HG03521 (cell line): ENCODE data around the gene ZNF318.
"Not testable (repeated sequence)": the region's sequence is repeated elsewhere in the genome, so short reads cannot be mapped to it uniquely, and the experiment has no call there.

ENCODE experiments used
- ATAC-seq: cut with Tn5 transposase; IDR thresholded peaks from one replicate; pipeline ENCODE4 v1.9.1; 2021; ENCODE audit warnings: mild to moderate bottlenecking, moderate library complexity; ENCODE audit not compliant: unreplicated experiment

Gene ZNF318, protein sequence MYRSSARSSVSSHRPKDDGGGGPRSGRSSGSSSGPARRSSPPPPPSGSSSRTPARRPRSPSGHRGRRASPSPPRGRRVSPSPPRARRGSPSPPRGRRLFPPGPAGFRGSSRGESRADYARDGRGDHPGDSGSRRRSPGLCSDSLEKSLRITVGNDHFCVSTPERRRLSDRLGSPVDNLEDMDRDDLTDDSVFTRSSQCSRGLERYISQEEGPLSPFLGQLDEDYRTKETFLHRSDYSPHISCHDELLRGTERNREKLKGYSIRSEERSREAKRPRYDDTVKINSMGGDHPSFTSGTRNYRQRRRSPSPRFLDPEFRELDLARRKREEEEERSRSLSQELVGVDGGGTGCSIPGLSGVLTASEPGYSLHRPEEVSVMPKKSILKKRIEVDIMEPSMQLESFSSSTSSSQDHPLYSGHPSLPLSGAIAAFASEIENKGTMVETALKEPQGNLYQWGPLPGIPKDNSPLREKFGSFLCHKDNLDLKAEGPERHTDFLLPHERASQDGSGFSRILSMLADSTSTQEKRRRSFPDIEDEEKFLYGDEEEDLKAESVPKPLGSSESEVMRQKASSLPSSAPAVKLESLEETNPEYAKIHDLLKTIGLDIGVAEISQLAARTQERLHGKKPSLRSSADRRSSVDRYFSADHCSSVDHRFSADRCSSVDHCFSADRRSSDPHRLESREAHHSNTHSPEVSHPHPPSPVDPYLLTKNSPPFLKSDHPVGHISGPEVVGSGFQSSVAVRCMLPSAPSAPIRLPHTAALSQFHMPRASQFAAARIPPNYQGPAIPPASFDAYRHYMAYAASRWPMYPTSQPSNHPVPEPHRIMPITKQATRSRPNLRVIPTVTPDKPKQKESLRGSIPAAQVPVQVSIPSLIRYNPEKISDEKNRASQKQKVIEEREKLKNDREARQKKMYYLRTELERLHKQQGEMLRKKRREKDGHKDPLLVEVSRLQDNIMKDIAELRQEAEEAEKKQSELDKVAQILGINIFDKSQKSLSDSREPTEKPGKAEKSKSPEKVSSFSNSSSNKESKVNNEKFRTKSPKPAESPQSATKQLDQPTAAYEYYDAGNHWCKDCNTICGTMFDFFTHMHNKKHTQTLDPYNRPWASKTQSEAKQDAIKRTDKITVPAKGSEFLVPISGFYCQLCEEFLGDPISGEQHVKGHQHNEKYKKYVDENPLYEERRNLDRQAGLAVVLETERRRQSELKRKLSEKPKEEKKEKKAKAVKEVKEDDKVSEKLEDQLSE (N-terminal part only)

DNA sequence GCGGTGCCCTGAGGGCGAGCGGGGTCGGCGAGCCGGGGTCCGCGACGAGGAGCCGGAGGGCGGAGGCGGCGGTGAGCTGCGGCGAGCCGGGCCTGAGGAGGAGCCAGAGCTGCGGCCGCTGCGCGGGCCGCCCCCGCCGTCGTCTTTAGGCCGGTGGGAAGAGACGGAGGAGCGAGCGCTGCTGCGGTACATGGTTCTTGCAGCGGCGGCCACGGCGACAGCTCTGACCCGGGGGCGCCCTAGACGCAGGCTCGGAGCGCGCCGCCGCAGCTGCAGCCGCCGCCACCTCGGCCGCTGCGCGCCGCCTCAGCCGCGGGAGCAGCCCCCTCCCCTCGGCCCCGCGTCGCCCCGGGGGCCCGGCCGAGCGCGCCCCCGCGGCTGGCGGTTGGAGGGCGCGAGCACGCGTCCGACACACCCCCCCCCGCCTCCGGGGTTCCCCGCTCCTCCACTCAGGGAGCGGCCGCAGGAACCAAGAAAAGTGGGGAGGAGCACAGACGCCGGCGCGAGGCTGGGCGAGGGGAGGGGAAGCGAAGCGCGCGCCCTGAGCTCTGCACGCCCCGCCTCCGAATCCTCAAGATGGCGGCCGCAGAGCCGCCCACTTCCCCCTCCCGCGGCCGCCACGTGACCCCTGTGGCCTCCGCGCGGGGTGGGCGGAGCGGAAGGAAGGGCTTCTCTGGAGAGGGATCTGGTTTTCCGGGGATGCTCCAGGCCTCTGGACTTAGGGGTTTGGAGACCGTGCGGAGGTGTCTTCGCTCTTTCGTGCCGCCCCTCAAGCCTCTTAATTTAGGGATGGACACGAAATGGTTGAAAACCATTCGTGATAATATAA is at the start of gene ZNF318:
Gene ZNF318, minus strand, starts transcription at position 474 of the 829 bp plus-strand sequence. Its CDS starts 282 bp downstream, at position 192.
- ATAC-seq, result peak; percentile 86

DNA sequence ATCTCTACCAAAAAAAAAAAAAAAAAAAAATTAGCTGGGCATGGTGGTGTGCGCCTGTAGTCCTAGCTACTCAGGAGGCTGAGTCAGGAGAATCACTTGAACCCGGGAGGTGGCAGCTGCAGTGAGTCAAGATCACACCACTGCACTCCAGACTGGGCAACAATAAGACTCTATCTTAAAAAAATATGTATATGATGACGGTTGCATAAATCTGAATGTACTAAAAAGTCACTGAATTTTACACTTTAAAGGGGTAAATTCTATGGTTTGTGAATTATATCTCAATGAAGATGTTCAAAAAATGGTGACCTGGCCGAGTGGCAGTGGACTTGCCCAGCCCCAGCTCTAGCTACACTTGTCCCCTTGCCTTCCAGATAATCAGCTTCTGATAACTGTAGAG is 47.5 kb upstream of the ZNF318 start:
- ATAC-seq, result no peak

DNA sequence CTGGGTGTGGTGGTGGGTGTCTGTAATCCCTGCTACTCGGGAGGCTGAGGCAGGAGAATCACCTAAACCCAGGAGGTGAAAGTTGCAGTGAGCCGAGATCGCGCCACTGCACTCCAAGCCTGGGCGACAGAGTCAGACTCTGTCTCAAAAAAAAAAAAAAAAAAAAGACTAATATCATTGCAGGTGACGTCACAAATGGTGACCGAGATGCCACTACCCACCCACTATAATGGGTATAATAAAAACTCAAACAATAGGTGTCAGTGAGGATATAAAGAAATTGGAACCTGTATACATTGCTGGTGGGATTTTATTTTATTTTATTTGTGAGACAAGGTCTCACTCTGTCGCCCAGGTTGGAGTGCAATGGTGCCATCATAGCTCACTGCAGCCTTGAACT is 45.8 kb upstream of the ZNF318 start:
- not testable (repeated sequence) for ATAC-seq

DNA sequence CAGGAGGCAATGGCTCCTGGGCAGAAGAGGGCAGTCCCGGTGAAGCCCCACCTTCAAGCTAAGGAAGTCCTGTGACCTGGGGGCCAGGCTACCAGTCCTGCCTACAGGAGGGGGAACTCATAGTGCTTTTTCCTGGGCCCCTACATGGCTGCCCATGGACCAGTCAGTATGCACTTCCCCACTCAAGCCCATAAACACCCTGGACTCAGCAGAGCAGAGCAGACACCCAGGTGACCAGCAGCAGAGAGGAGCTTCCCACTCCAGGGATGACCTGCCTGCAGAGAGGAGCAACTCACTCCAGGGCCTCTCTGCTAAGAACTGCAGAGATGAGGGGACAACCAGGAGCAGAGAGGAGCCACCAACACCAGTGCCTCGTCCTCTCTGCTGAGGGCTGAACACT is 43.6 kb upstream of the ZNF318 start:
- ATAC-seq, result no peak

DNA sequence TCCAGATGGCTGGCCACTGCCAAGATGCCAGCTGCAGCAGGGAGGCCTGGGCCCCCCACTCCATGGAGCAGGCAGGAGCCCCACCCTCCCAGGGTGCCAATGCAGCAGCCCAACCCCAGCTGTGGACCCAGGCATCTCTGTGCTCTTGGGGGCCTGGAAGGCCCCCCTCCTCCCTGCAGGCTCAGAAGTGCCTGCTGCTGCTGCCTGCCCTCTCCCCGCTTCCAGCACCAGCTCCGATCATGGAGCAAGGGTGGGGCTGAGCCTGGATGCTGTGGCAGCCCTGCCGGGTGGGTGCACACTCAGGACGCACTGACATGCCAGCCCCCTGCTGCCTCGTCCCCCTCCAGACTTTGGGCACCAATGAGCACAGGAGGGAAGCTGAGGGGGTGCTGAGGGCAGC is 43.1 kb upstream of the ZNF318 start:
- no peak for ATAC-seq

DNA sequence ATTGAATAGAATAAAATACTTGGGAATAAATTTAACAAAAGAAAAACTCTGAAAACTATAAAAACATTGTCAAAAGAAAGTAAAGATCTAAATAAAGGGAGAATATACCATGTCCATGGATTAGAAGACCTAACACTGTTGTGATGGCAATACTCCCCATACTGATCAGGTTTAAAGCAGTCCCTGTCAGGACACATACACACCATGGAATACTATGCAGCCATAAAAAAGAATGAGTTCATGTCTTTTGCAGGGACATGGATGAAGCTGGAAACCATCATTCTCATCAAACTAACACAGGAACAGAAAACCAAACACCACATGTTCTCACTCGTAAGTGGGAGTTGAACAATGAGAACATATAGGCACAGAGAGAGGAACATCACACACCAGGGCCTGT is 41.3 kb upstream of the ZNF318 start:
- not testable (repeated sequence) for ATAC-seq

DNA sequence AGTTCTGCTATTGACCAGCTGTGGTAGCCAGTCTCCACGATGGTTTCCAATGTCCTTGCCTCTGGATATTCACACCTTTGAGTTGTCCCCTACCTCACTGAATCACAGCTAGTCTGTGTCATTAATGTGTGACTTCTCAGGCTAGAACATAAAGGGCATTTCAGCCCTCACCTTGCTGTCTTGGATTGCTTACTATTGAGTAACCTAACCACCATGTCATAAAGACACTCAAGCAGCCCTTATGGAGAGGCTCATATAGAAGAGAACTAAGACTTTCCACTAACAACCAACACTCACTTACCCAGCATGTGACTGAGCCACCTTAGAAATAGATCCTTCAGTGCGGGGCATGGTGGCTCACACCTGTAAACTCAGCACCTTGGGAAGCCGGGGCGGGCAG is 38.8 kb upstream of the ZNF318 start:
- no peak for ATAC-seq

DNA sequence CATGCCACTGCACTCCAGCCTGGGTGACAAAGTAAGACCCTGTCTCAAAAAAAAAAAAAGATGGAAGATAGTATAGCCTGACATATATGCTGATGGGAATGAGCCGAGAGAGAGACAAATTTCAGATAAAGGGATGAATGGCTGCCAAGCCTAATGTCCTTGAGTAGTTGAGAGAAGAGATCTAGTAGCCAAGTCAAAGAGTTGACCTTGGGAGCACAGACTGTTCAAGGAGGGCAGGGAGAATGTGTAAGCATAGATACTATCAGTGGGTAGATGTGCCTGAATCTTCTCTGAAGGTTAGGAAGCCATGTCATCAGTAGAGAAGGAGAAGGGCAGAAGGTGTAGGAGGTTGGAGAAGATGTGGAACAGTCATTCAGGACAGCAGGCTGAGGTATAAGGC is 37.8 kb upstream of the ZNF318 start:
- ATAC-seq, result no peak

DNA sequence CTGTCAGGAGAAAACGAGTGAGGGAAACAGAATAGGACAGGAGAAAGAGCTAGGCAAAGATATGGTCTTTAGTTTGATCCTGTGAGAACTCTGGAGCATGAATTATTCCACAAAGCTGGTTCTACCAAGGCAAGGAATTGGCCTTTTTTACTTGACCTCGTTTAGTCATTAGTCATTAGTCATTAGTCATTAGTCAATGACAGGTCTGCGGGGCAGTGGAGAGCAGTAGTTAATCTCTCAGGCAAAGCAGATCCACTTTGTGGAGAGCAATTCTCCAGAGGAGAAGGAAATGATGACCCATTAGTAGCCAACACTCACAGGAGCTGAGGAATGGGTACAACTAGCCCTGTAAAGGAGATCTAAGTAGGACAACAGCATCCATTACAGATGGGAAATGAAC is 35.9 kb upstream of the ZNF318 start:
- no peak for ATAC-seq

DNA sequence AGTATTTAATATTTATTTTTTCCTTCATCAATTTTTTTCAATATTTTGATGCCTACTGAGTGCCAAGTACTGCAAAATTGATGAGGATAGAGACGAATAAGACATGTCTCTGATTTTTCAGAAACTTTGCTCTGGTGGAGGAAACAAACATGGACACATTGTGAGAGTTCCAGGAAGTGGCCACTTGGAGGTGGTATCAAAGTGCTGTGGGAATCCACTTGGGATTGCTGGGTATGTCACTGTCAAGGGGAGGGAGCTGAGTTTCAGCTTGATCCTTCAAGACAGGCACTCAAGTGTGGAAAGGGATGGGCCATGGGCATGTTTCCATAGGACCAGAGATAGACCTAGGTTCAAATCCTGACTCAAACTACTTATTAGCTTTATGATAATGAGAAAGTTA is 33.4 kb upstream of the ZNF318 start:
- no peak for ATAC-seq

DNA sequence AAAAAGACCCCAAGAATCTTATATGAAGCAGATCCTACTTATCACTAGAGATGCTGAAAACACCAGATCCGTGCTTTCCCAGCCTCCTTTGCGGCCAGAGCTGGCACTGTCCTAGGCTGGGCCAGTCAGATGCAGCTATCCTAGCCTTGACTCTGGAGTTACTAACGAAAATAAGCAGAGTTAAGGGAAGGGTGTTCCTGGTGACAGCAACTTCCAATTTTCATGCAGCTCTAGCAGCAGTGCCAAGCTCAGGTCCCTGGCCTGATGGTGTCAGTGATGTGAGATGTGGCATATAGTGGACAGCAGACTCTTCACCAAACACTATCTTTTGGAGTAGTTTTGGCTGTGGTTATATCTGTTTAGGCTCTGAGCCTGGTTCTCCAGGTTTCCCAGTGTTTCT is 32.3 kb upstream of the ZNF318 start:
- no peak for ATAC-seq

DNA sequence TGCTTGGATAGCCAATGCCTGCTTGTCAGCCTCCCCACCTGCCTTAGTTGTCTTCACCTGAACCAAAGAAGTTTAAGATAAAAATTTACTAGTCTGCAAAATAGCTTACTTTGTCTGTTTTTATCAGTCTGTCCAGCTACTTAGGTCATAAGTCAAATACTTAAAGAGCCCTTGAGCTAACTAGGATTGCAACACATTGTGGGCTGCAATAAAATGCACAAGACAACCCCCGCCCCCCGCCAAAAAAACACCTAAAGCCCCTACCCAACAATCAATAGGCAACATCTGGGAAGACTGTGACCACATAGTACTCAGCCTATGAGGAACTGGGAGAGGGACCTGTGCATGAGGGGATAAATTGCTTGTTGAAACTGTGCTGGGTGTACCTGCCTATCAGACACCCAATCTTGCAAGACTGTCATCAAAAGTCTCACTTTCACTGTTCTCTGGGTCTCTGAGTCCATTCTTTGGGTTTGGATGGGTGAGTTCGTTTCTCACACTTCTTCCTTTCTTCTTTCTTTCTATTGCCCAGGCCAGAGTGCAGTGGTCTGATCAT is 30.6 kb upstream of the ZNF318 start:
- no peak for ATAC-seq

DNA sequence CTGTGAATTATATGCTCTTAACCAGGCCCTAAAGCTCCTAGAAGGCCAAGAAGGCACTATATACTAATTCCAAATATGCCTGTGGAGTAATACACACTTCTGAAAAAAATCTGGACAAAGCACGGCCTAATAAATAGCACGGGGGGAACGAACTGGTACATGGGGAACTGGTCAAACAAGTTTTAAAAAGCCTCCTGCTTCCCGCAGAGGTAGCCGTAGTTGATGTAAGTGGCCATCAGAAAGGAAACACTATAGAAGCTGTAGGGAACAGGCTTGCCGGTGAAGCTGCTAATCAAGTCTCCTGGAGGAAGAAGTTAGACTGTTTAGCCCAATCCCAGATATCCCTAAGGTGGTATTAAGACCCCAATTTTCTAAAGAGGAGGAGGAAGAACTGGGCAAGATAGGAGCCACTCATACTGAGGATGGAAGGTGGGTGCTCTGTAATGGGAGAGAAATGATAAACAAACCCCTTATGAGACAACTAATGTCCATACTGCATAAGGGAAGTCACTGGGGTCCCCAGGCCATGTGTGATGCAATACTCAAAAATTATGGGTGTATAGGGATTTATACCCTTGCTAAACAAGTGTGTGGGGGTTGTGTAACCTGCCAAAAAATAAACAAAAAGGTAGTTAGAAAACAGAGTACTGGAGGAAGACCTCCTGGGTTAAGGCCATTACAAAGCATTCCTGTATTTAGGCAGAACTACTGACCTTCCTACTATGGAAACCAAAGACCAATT is 27.1 kb upstream of the ZNF318 start:
- no peak for ATAC-seq

DNA sequence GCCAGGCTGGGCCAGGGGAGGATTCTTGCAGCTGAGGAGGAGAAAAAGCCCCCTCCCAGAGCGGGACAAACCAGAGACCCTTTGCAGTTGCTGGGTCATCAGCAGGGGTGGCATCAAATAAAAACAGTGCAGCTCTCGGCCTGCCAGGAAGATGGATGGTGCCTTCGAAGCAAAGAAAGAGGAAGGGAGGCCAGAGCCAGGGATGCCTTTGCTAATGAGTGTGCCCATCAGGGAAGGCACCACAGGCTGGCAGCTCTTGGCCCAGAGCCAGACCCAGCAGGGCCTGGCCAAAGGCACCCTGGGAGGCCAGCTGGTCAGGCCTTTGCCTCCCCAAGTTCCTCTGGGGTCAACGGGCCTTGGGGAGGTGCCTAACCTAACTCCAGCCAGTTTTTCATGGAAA is 26.3 kb upstream of the ZNF318 start:
- ATAC-seq, result no peak

DNA sequence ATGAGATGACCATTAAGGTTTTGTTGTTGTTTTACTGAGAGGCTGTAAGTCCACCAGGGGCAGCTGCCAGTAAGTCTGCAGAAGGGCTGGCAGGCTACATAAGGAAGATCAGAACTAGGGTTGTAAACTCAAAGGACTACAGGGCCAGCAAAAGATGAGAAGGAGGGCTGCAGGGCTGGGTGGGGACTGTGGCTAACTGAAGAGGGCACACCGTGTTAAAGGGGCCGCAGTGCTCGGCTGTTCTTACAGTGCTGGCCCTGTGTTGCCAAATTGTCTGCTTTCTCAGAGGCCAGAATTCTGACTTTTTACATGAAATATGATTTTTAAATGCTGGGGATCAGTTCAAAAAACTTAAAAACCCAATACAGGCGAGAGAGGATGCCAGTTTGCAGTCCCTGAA is 25.5 kb upstream of the ZNF318 start:
- ATAC-seq, result no peak

DNA sequence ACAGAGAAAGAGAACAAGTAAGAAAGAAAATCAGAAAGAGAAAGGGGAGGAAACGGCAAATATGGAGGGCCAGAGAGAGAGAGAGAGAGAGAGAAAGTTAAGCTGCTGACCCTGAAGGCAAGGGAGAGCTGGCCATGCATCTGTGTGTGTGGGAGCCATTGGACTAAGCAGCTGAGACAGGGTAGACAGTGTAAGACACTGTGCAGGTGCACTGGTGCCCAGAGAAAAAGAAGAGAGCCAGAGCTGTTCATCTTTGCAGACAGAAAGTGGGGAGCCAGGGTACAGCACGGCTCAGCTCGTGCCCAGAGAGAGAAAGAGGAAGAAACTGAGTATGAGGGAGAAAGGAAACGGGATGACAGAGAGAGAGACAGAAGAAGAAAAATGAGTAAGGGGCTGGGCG is 24.2 kb upstream of the ZNF318 start:
- no peak for ATAC-seq

DNA sequence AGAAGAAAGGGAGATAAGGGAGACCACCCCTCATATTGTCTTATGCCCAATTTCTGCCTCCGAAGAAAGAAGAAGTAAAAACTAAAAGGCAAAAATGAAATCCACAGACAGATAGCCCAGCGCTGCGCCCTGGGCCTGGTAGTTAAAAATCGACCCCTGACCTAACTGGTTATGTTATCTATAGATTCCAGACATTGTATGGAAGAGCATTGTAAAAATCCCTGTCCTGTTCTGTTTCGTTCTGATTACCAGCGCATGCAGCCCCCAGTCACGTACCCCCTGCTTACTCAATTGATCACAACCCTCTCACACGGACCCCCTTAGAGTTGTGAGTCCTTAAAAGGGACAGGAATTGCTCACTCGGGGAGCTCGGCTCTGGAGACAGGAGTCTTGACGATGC is 23.7 kb upstream of the ZNF318 start:
- ATAC-seq, result not testable (repeated sequence)

DNA sequence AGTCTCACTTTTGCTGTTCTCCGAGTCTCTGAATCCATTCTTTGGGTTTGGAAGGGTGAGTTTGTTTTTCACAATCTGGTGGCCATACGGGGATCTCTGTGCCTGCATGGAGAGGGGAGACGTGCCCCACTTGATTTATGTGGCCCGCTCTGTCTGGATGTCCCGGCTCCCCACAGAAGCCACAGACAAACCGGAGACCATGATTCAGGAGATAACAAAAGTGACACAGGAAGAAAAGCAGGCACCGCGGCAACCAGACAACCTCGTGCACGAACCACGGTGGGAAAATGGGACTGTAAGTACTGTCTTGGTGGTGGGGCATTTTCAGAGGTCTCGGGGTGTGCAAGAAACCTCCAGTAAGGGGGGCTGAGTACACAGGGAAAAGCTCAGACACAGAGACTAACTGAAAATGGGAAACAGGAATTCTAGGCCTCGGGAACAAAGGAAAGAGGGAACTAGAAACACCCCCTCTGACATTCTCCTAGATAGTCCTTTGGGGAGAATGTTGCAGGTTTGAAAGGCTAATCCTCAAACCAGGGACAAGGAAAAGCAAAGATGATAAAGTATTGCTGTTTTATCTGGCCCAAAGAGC is 22.1 kb upstream of the ZNF318 start:
- ATAC-seq, result no peak
